GM19035 (cell line): ENCODE data around the gene COX7B2.
A peak's percentile ranks its signal among the peaks of the same experiment; 100 is the strongest.

Source experiments
- ATAC-seq: cut with Tn5 transposase; IDR thresholded peaks from one replicate; pipeline ENCODE4 v1.9.1; 2021; ENCODE audit not compliant: unreplicated experiment

COX7B2 gene

GRCh38 chr4:46909078-46909477 lies at the start of gene COX7B2:
Gene COX7B2, minus strand, starts transcription at chr4:46909245. Its CDS starts 174,053 bp downstream, at chr4:46735192.
- no peak for ATAC-seq

- ATAC-seq = no peak
Observed at GRCh38 chr4:46956451-46956850, 47.4 kb upstream of the COX7B2 start.

DNA sequence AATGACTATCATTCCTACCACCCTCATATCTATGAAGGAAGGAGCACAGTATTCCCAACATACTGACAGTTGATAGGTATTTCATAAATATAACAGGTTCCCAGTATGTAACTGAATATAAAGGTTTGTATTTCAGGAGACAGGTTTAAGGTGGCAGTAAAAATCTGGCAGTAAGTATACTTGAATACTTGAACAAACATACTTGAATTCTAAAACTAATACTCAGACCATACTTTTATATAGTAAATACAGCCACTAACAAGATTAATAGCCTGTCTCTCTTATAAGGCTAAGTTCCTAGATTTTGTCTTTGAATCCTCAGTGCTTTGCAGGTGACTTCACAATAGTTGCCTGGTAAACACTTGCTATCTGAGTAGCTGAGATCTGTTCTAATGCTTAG lies 46.6 kb upstream of the COX7B2 start:
- no peak for ATAC-seq

- no peak for ATAC-seq
Observed at GRCh38 chr4:46954643-46955042, 45.6 kb upstream of the COX7B2 start.

GRCh38 chr4:46953564-46953963 lies 44.5 kb upstream of the COX7B2 start:
- ATAC-seq = no peak

DNA sequence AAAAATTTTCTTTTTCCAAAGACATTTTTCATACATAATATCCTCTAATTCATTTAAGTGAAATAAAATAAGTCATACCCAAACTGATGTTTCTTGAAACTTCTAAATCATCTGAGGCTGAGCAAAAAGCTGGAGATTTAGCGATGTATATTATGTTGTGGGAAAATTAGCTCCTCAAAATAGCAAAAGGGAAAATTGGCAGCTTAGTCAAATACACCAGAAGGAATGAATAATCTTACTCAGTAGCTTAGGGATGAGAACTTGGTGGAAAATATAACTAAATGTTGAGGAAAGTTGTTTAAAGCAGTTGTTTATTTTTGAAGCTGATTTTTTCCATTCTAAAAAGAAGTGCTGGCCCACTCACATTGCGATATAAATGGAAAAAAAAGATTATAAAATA lies 43.4 kb upstream of the COX7B2 start:
- ATAC-seq = no peak

DNA sequence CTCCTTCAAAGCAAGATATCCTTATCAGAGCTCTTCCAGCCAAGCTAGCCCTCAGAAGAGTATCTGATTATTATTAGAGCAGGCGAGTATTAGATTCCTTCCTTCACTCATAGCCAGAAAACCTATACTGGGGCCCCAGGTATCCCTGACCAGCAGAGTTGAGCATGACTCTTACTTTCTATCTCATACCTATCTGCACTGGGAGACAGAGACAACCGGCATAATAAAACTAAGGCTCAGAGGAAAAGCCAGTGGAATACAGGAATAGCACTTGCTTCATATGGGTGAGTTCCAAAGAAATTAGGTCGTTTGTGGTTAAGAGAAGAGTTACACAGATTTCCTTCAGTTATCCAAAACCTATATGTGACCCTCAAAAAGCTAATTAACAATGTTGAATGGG lies 41.8 kb upstream of the COX7B2 start:
- no peak for ATAC-seq

DNA sequence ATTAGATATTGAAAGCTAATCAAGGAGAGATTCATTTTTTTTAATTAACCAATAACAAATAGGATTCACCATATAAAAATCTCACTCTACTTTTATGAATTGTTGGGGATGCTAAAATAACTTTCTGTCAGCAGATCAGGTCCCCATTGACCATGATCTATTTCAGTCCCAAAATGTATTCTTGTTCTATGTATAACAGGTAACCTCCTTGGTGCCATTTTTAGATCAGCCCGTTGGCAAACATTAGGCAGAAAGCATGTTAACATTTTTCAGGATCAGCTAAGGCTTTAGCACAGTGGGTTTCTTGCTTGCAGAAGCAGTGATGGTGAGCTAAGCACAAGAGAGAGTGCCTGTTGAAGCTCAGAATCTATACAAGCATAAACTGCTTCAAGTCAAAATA lies 40.8 kb upstream of the COX7B2 start:
- ATAC-seq = no peak

- ATAC-seq = no peak
Observed at GRCh38 chr4:46947541-46947940, 38.5 kb upstream of the COX7B2 start.

- no peak for ATAC-seq
Observed at GRCh38 chr4:46946919-46947536, 38.0 kb upstream of the COX7B2 start.

GRCh38 chr4:46945062-46945461 lies 36.0 kb upstream of the COX7B2 start:
- ATAC-seq = no peak

- no peak for ATAC-seq
Observed at GRCh38 chr4:46944345-46944744, 35.3 kb upstream of the COX7B2 start.

DNA sequence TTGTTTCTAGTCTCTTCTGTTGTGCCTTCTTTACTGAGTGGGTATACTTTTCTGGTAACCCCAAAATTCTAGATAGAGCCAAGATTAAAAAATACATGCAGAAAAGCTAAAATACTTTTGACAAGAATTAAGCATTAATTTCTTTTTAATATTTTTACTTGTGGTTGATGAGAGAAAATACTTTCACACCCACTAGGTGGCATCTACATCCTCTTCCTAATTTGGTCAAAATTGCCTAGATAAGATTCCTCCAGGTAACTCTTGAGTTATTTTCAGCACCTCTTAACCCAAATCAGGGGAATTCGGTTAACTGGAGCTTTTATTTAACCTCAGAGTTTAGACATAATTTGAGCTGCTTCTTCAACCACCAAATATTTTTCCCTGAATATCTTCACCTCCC lies 28.4 kb upstream of the COX7B2 start:
- no peak for ATAC-seq

GRCh38 chr4:46934726-46935125 lies 25.7 kb upstream of the COX7B2 start:
- no peak for ATAC-seq

DNA sequence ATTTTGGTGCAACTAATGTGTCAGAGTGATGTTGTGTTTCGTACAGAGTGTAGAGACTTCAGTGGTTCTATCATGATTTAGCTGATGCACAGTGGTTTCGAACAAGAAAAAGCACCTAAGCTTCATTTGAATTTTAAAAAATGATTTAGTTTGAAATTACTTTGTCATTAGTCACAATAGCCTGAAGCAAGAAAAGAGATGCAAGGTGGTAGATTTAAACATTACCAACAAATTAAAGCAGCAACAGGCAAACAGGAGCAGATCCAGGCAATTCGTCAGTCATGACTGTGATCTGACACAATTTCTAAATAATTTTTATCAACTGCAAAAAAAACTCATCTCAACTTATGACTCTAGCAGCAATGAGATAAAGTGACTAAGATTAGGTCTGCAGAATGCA lies 24.6 kb upstream of the COX7B2 start:
- ATAC-seq = no peak

- peak; percentile 78 for ATAC-seq
Observed at GRCh38 chr4:46931981-46932380, 22.9 kb upstream of the COX7B2 start.

DNA sequence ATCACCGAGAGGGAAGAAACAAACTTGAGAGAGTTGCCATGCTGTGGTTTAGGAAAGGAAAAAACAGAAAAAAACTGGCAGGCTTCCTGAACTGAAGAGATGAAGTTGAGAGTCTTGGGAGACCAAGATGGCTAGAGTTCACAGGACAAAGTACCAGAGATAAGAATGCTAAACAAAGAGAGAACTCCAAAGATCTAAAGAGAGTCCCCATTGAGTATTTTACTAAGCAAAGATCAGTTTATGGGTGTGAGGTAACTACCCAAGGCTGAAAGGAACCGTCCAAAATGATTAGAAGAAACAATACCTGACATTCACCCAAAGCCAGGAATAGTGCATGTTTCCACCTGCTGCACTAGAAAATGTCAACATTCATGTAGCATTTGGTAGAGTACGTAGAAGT lies 21.8 kb upstream of the COX7B2 start:
- ATAC-seq = no peak

DNA sequence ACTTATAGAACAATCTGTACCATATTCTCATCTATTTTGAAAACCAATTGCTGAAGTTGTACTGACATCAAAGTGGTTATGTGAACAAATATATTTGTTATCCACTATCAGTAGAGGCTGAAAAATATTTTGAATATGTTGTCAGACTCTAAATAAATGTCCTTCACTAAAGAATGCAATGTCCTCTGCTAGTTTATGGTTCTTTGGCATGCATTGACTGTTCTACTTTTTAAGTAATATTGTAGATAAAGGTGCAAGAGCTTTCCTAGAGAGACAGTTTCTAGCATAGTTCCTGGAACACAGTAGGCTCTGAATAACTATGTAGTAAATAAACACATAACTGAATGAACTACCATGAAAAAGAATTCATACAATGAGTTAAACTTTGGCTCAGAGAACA lies 18.2 kb upstream of the COX7B2 start:
- no peak for ATAC-seq

DNA sequence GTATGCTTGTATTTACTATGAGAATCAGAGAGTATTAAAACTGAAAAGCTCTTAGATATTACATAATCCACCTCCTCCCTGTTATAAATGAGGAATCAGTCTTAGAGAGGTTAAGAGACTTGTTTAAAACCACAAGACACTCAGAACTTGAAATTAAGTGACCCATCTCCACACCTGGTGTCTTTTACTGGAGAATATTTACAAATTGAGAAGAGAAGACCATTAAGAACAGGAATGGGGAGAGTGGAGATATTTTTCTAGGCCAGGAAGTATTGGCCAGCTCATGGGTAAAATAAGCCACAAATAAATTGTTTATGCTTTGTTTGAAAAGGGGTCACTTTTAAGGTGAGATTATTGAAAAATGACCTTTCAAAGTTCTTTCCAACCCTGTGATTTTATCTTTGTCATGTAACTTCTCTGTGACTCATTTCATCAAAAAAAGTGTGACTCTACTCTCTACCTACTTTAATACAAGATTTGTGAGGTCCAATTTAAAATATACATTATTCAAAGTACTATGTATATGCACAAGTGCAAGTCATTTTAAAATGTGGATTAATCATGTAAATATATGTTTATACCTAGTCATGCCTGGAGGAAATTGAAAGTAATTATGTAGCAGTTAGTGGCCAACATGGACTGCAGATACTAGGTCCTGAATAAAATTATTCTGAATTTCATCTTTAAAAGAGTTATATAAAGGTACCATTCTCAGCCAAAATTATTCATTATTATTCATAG lies 15.9 kb upstream of the COX7B2 start:
- no peak for ATAC-seq

DNA sequence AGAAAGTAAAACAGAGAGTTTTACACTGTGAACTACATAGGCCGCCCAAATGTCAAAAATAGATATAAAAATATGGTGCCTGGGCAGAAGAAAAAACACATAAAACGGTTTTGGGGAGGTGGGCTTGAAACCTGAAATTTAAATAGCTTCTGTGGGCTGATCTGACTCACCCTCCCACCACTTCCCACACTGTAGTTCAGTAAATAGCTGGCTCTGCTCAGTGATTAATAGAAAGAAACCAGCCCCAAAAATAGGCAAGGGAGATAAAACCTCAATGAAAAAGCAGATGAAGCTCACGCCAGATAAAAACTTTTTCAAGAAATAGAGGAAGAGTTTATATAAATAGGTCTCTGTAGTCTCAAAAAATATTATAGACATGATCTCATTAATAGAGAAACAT lies 13.2 kb upstream of the COX7B2 start:
- no peak for ATAC-seq

GRCh38 chr4:46908148-46908547 lies 897 bp downstream of the COX7B2 start:
- ATAC-seq = no peak

DNA sequence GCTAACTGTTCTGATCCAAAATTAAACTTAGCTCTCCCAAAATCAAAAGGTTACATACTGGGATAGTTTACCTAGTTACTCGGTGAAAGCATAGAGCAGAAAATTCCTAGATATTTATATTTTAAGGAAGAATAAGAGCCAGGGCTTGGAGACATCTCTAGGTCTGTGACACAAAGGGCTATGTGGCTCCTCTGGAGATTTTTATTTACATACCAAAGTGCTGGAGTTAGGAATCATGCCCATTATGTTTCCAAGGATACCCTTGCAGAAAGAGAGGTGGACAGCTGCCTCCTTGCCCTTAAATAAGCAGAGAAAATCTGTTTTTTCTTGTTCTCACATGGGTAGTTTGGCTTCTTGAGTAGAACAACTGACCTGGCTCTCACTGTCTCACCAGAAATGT lies 9.0 kb downstream of the COX7B2 start:
- ATAC-seq = no peak

- ATAC-seq = no peak
Observed at GRCh38 chr4:46894826-46895225, 14.2 kb downstream of the COX7B2 start.
